SK-N-SH (cell line): ENCODE measurements around the gene NPY2R.

Experiments used
- EP300 ChIP-seq, 2 experiments: IDR thresholded peaks; 2 replicates each; pipeline versions ENCODE4 v1.4.0 to v1.6.1; 2012; ENCODE audit warnings: borderline replicate concordance in 1 of 2, low read depth in 1 of 2, low read length in 1 of 2
- EZH2phosphoT487 ChIP-seq: fragments of 200-600 bp; sonication (generic); IDR thresholded peaks from 2 replicates; pipeline ENCODE4 v1.6.1; 2017; ENCODE audit warnings: low read depth, mixed run types, mild to moderate bottlenecking, antibody characterized with exemption, moderate library complexity, borderline replicate concordance
- FOXM1 ChIP-seq: IDR thresholded peaks from 2 replicates; pipeline ENCODE4 v1.4.0; 2012; ENCODE audit warnings: low read depth, mild to moderate bottlenecking
- GABPA ChIP-seq: IDR thresholded peaks from 2 replicates; pipeline ENCODE4 v1.4.0; 2012; ENCODE audit warnings: low read depth, mild to moderate bottlenecking
- NFIC ChIP-seq: IDR thresholded peaks from 2 replicates; pipeline ENCODE4 v1.4.0; 2012; ENCODE audit warnings: borderline replicate concordance
- PBX3 ChIP-seq: IDR thresholded peaks from 2 replicates; pipeline ENCODE4; 2012
- SIN3A ChIP-seq: IDR thresholded peaks from 2 replicates; pipeline ENCODE4 v1.6.1; 2012; ENCODE audit warnings: low read depth, mild to moderate bottlenecking, low read length, moderate library complexity, borderline replicate concordance
- SMC3 ChIP-seq: IDR thresholded peaks from 2 replicates; pipeline ENCODE4 v1.6.1; 2012; ENCODE audit warnings: low read depth, low read length, improper control_type of control experiment
- TAF1 ChIP-seq: IDR thresholded peaks from 2 replicates; pipeline ENCODE4 v1.6.1; 2012; ENCODE audit warnings: low read depth, mild to moderate bottlenecking, low read length, moderate library complexity, borderline replicate concordance
- TCF12 ChIP-seq: IDR thresholded peaks from 2 replicates; pipeline ENCODE4 v1.4.0; 2012
- USF2 ChIP-seq: fragments of 150-350 bp; IDR thresholded peaks from 2 replicates; pipeline ENCODE4 v1.6.1; 2017; ENCODE audit warnings: antibody characterized with exemption, low read length, low read depth, borderline replicate concordance
- TF ChIP-seq, protein P1 (sequence below): fragments of 200-600 bp; sonication (generic); IDR thresholded peaks from 2 replicates; pipeline ENCODE4 v1.6.1; 2017; ENCODE audit warnings: antibody characterized with exemption, mild to moderate bottlenecking, moderate library complexity
- TF ChIP-seq, protein P2 (sequence below): IDR thresholded peaks from 2 replicates; pipeline ENCODE4 v1.4.0; 2012; ENCODE audit warnings: low read depth

- TF ChIP-seq TCF12 (no peak), FOXM1 (no peak), NFIC (no peak), SIN3A (no peak), EZH2phosphoT487 (no peak), EP300 (IDR thresholded peaks at IDR 0.05; ENCODE audit: borderline replicate concordance in 1 of 2, low read depth in 1 of 2, low read length in 1 of 2) (no peak), TAF1 (no peak), SMC3 (no peak), GABPA (no peak), USF2 (no peak), PBX3 (no peak)
- TF ChIP-seq, protein P1, sequence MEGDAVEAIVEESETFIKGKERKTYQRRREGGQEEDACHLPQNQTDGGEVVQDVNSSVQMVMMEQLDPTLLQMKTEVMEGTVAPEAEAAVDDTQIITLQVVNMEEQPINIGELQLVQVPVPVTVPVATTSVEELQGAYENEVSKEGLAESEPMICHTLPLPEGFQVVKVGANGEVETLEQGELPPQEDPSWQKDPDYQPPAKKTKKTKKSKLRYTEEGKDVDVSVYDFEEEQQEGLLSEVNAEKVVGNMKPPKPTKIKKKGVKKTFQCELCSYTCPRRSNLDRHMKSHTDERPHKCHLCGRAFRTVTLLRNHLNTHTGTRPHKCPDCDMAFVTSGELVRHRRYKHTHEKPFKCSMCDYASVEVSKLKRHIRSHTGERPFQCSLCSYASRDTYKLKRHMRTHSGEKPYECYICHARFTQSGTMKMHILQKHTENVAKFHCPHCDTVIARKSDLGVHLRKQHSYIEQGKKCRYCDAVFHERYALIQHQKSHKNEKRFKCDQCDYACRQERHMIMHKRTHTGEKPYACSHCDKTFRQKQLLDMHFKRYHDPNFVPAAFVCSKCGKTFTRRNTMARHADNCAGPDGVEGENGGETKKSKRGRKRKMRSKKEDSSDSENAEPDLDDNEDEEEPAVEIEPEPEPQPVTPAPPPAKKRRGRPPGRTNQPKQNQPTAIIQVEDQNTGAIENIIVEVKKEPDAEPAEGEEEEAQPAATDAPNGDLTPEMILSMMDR = no peak
- TF ChIP-seq, protein P2, sequence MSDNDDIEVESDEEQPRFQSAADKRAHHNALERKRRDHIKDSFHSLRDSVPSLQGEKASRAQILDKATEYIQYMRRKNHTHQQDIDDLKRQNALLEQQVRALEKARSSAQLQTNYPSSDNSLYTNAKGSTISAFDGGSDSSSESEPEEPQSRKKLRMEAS = no peak
These were observed 43.9 kb downstream of the NPY2R start for GRCh38 chr4:155252327-155252726.
